Measurements from ENCODE around the gene ZNF385D.

The ZNF385D gene

DNA sequence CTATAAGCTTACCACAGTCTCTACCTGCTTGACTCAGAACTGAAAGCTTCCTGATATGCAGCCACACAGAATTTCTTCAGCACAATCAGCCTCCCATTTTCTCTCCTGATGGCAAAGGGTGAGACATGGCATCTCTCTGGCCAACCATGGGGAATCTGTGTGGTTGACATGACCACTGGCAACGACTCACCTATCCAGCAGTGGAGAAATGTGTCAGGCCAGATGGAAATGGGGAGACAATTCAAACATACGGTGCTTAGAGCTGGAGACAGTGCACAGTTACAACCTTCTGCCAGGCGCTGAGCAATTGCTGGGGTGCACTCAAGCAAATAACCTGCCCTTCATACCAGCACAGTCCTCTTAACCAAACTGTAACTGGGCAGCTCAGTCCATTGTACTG is 3.6 kb downstream of the ZNF385D start:
- Histone ChIP-seq H3K4me3 (ENCODE audit: low read length) (no peak overlapping the region), H3K36me3 (ENCODE audit: insufficient read depth, low read depth, low read length) (no peaks in the 10 kb centered on the region), H3K9me3 (ENCODE audit: insufficient read depth, low read depth, low read length) (peaks cover 7% of the 10 kb centered on the region), H3K9ac (ENCODE audit: low read depth, low read length) (no peak overlapping the region), H3K4me1 (ENCODE audit: insufficient read depth, low read length) (peaks cover 11% of the 10 kb centered on the region; the same call in 1 of the 2 replicates), H3K27me3 (ENCODE audit: insufficient read depth, low read length) (peaks cover 20% of the 10 kb centered on the region), H3K27ac (ENCODE audit: low read length) (no peak overlapping the region)

DNA sequence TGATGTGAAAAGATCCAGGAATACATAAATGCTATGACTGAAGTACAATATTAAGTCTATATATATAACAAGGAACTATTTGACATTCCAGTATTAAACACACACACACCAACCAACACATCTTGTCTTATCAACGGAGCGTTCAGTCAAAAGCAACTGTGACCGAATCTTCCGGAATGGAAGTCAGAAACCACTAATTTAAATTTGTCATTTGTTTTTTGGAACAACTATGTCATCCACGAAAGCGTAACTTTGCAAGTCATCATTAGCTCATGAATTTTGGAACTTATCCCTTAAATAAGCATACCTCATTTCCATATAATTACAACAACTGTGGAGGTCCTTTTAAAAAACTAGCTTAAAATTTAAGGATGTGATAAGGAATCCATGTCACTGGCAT is 5.0 kb downstream of the ZNF385D start:
- peaks cover 7% of the 10 kb centered on the region for H3K9me3 ChIP-seq (ENCODE audit: insufficient read depth, low read depth, low read length)
- peaks cover 20% of the 10 kb centered on the region for H3K27me3 ChIP-seq (ENCODE audit: insufficient read depth, low read length)
- H3K4me3 ChIP-seq (ENCODE audit: low read length), result no peak overlapping the region
- H3K36me3 ChIP-seq (ENCODE audit: insufficient read depth, low read depth, low read length), result no peaks in the 10 kb centered on the region
- no peak overlapping the region for H3K9ac ChIP-seq (ENCODE audit: low read depth, low read length)
- H3K27ac ChIP-seq (ENCODE audit: low read length), result no peak overlapping the region
- H3K4me1 ChIP-seq (ENCODE audit: insufficient read depth, low read length), result peaks cover 11% of the 10 kb centered on the region; the same call in 1 of the 2 replicates

DNA sequence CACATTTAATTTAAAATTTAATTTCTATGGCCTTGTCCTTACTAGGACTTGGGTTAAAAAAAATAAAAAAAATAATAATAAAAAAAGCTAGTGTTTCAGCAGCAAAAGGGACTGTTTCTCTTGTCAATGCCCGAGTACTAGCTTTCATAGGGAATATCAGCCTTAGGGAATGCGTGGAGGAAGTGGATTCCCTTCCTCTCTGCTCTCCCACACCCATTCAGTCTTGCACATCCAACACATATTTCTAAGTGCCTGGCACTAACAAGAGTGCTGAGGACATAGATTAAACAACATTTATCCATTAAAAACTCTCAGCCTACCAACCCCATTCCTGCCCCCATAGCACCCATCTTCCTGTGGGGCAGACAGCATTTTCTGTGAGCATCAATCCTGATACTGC is 6.2 kb downstream of the ZNF385D start:
- Histone ChIP-seq H3K27me3 (ENCODE audit: insufficient read depth, low read length) (peaks cover 9% of the 10 kb centered on the region), H3K4me3 (ENCODE audit: low read length) (no peak overlapping the region), H3K9me3 (ENCODE audit: insufficient read depth, low read depth, low read length) (peaks cover 7% of the 10 kb centered on the region), H3K36me3 (ENCODE audit: insufficient read depth, low read depth, low read length) (no peaks in the 10 kb centered on the region), H3K27ac (ENCODE audit: low read length) (no peak overlapping the region), H3K9ac (ENCODE audit: low read depth, low read length) (no peak overlapping the region), H3K4me1 (ENCODE audit: insufficient read depth, low read length) (peaks cover 6% of the 10 kb centered on the region; the same call in 1 of the 2 replicates)

DNA sequence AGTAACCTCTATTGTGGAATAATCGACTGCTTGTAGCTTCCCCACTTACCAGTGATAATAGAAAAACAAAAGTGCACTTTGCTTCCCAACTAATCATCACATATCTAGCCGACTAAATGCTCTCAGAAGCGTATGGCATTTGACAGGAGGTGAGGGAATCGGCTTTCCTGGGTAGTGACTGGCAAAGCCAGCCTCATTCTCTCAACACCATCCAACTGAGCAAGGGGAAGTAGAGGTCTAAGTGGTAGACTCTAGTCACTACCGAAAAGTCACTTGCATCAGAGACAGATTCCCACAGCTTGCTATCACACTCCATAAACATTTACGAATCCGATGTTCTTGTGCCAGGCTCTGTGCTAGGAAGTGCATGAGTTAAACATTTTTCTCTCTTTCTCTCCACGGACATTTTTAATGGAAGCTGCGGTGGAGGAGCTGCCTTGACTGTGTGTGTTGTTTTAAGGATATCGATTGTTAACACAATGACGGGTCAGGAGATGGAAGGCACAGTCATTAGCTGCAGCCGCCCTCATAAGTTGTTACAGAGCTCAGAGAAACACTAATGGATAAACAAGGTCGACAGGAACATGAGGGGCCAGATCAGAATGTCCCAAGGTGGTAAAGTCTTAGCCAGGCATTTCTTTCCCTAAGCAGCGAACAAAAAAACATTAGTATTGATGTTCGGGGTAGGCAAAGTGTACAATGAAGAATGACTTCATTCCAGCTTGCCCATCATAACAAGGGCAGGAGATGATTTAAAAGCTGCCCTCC is 11.9 kb downstream of the ZNF385D start:
- Histone ChIP-seq H3K36me3 (ENCODE audit: insufficient read depth, low read depth, low read length) (no peaks in the 10 kb centered on the region), H3K9me3 (ENCODE audit: insufficient read depth, low read depth, low read length) (peaks cover 7% of the 10 kb centered on the region), H3K4me1 (ENCODE audit: insufficient read depth, low read length) (0 out of 2 replicates have a peak, but pooled peaks cover 3% of the 10 kb centered on the region), H3K27ac (ENCODE audit: low read length) (no peak overlapping the region), H3K4me3 (ENCODE audit: low read length) (no peak overlapping the region), H3K27me3 (ENCODE audit: insufficient read depth, low read length) (no peaks in the 10 kb centered on the region), H3K9ac (ENCODE audit: low read depth, low read length) (no peak overlapping the region)

DNA sequence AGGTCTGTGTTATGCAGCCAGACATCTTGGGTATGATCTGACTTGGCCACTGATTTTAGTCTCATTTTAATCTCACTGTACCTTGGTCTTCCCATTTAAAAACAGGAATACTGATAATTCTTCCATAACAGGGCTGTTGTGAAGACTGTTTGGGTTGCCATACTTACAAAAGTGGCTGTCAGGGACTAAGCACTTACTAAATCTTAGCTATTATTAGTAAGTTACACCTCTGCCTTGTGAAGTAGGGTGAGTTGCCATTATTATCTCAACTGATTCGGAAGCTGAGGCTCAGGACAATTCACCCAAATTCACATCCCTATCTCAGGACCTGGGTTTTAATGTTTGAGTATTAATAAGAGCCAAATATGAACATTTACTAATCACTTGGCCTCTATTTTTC is 12.7 kb downstream of the ZNF385D start:
- Histone ChIP-seq H3K9me3 (ENCODE audit: insufficient read depth, low read depth, low read length) (peaks cover 4% of the 10 kb centered on the region; the same call in 1 of the 2 replicates), H3K4me3 (ENCODE audit: low read length) (no peak overlapping the region), H3K27me3 (ENCODE audit: insufficient read depth, low read length) (no peaks in the 10 kb centered on the region), H3K36me3 (ENCODE audit: insufficient read depth, low read depth, low read length) (no peaks in the 10 kb centered on the region), H3K9ac (ENCODE audit: low read depth, low read length) (no peak overlapping the region), H3K4me1 (ENCODE audit: insufficient read depth, low read length) (0 out of 2 replicates have a peak, but pooled peaks cover 3% of the 10 kb centered on the region), H3K27ac (ENCODE audit: low read length) (no peak overlapping the region)

DNA sequence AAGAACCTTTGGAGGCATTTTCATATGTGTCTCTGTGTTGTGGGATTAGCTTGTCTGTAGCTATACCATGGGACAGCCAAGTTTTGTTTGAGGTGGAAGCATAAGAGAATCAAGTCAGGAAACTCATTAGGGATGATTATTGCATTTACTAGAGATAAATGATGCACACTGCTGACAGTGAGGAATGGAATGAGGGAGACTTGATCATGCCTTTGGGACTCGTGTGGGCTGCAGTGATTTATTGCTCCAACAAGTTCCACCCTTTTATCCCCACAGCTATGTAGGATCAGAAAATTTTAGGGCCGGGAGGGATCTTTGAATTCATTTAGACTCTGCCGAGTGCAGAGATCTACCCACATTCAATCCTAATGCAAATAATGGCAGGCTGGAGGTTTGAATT is 16.3 kb downstream of the ZNF385D start:
- H3K36me3 ChIP-seq (ENCODE audit: insufficient read depth, low read depth, low read length), result no peaks in the 10 kb centered on the region
- 0 out of 2 replicates have a peak, but pooled peaks cover 3% of the 10 kb centered on the region for H3K4me1 ChIP-seq (ENCODE audit: insufficient read depth, low read length)
- no peaks in the 10 kb centered on the region for H3K27me3 ChIP-seq (ENCODE audit: insufficient read depth, low read length)
- H3K4me3 ChIP-seq (ENCODE audit: low read length), result no peak overlapping the region
- H3K9ac ChIP-seq (ENCODE audit: low read depth, low read length), result no peak overlapping the region
- no peak overlapping the region for H3K27ac ChIP-seq (ENCODE audit: low read length)
- H3K9me3 ChIP-seq (ENCODE audit: insufficient read depth, low read depth, low read length), result no peaks in the 10 kb centered on the region

DNA sequence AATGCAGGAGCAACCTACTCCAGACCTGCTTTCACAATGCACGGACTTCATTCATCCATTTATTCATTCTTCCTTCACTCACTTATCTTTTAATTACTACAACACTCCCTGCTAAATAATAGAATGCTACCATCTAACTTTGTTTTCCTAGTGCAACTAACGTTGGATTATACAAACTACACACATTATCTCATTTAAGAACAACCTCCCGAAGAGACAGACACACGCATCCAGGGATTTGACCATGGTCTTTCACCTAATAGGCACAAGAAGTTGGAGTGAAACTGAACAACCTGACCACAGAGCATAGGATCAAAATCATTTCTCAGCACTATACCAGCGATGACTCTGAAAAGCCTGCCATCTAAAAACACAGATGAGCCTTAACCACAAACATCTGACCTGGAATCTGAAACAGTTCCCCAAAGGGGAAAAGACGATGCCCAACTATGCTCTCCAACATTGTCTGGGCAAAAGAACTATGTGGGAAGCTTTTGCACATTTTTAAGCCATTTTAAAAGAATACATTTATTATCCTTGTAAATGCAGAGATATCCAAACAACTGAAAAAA is 21.0 kb downstream of the ZNF385D start:
- Histone ChIP-seq H3K9me3 (ENCODE audit: insufficient read depth, low read depth, low read length) (no peaks in the 10 kb centered on the region), H3K9ac (ENCODE audit: low read depth, low read length) (no peak overlapping the region), H3K27ac (ENCODE audit: low read length) (no peak overlapping the region), H3K4me3 (ENCODE audit: low read length) (no peak overlapping the region), H3K27me3 (ENCODE audit: insufficient read depth, low read length) (no peaks in the 10 kb centered on the region), H3K4me1 (ENCODE audit: insufficient read depth, low read length) (no peaks in the 10 kb centered on the region), H3K36me3 (ENCODE audit: insufficient read depth, low read depth, low read length) (no peaks in the 10 kb centered on the region)

DNA sequence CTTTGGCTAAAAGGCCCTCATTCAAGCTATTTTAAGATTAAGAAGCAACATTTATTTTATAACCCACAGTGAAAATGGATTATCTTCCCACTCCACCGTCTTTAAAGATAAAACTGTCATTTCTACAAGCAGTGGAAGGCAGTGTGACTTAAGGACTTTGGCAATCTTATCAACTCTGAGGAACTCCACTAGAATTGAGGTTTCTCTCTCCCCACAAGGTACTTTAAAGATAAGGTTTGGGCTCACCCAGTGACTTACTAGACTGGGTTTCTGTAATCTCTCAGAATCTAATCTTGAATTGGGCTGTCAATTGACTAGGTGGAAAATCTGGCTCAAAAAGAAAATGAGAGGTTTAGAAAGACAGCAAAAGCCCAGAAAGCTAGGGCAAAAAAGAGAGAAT is 21.7 kb downstream of the ZNF385D start:
- H3K36me3 ChIP-seq (ENCODE audit: insufficient read depth, low read depth, low read length), result no peaks in the 10 kb centered on the region
- H3K4me1 ChIP-seq (ENCODE audit: insufficient read depth, low read length), result no peaks in the 10 kb centered on the region
- no peaks in the 10 kb centered on the region for H3K9me3 ChIP-seq (ENCODE audit: insufficient read depth, low read depth, low read length)
- H3K4me3 ChIP-seq (ENCODE audit: low read length), result no peak overlapping the region
- no peak overlapping the region for H3K27ac ChIP-seq (ENCODE audit: low read length)
- no peaks in the 10 kb centered on the region for H3K27me3 ChIP-seq (ENCODE audit: insufficient read depth, low read length)
- no peak overlapping the region for H3K9ac ChIP-seq (ENCODE audit: low read depth, low read length)

DNA sequence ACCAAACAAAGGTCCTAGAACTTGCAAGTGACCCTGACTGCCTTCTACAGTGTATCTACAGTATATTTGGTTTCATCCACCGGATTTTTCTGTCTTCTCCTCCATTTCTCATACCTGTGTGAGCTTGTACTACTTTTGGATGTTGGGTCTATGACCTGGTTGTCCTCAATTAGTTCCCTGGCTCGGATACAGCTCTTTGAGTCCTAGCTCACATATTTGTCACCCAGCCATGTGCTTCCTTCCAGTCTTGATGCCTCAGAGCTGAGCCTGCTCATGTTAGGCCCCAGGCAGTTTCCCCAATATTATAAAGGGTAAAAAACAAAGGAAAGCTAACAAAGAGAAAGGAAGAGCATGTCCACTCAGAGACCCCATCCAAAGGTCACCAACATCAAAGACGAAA is 28.2 kb downstream of the ZNF385D start:
- Histone ChIP-seq H3K9me3 (ENCODE audit: insufficient read depth, low read depth, low read length) (no peaks in the 10 kb centered on the region), H3K27ac (ENCODE audit: low read length) (no peak overlapping the region), H3K36me3 (ENCODE audit: insufficient read depth, low read depth, low read length) (no peaks in the 10 kb centered on the region), H3K4me1 (ENCODE audit: insufficient read depth, low read length) (peaks cover 14% of the 10 kb centered on the region; the same call in 1 of the 2 replicates), H3K9ac (ENCODE audit: low read depth, low read length) (no peak overlapping the region), H3K27me3 (ENCODE audit: insufficient read depth, low read length) (no peaks in the 10 kb centered on the region), H3K4me3 (ENCODE audit: low read length) (no peak overlapping the region)

DNA sequence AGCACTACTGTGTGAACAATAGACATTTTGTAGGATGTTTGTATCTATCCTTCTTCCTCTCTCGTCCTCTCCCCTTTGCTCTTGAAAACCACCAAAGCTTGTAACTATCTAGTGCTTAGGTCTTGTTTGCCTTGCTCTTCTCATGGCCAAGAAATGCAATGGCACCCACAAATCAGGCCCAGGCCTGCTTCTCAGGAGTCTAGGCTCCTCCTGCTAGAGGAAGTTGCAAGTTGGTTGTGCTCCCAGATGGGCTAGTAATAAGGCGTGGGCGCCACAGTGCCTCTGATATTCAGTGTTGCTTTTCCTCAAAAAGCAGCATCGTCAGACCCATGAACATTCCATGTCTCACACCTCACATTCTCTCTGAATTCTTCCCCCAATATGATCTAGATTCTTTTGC is 28.7 kb downstream of the ZNF385D start:
- no peaks in the 10 kb centered on the region for H3K36me3 ChIP-seq (ENCODE audit: insufficient read depth, low read depth, low read length)
- no peaks in the 10 kb centered on the region for H3K27me3 ChIP-seq (ENCODE audit: insufficient read depth, low read length)
- peaks cover 14% of the 10 kb centered on the region; the same call in 1 of the 2 replicates for H3K4me1 ChIP-seq (ENCODE audit: insufficient read depth, low read length)
- no peak overlapping the region for H3K9ac ChIP-seq (ENCODE audit: low read depth, low read length)
- H3K4me3 ChIP-seq (ENCODE audit: low read length), result no peak overlapping the region
- H3K27ac ChIP-seq (ENCODE audit: low read length), result no peak overlapping the region
- no peaks in the 10 kb centered on the region for H3K9me3 ChIP-seq (ENCODE audit: insufficient read depth, low read depth, low read length)

DNA sequence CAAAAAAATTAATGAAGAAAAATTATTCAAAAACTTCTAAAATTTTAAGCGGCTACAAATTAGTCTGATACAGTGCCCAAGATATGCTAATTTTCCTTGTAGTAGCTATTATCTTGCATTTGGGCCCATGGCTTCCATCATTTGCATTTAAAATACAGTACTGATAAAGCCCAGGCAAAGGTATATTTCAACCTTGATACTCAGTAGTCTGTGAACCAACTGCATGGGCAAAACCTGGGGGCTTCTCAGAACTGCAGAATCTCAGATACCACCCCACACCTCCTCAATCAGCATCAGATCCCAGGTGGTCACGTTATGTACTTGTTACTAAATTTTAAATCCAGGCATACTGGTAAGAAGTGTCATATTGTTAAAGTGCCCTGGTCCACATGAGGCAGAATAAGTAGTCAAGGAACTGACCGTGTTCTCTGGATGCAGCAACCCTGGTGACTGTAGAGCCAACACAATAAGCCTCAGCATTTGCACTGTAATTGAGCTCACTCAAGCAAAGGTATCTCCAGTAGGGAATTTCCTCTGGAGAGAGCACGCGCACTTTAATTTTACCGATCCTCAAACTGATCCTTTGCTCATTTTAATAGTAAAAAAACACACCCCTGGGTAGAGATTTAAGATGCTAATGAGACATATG is 31.9 kb downstream of the ZNF385D start:
- Histone ChIP-seq H3K4me1 (ENCODE audit: insufficient read depth, low read length) (peaks cover 14% of the 10 kb centered on the region; the same call in 1 of the 2 replicates), H3K9me3 (ENCODE audit: insufficient read depth, low read depth, low read length) (peaks cover 2% of the 10 kb centered on the region; the same call in 1 of the 2 replicates), H3K9ac (ENCODE audit: low read depth, low read length) (no peak overlapping the region), H3K27ac (ENCODE audit: low read length) (no peak overlapping the region), H3K36me3 (ENCODE audit: insufficient read depth, low read depth, low read length) (no peaks in the 10 kb centered on the region), H3K27me3 (ENCODE audit: insufficient read depth, low read length) (no peaks in the 10 kb centered on the region), H3K4me3 (ENCODE audit: low read length) (peak overlapping the region; percentile 48; the same call in 1 of the 2 replicates)

Data from iPS-20b (cell line).